Mucosa of stomach (tissue), 1 donor: ENCODE measurements around the gene DPYSL5.

Experiments
- H3K27me3 ChIP-seq: one replicate; pipeline ENCODE4 v1.7.0; 2013; ENCODE audit warnings: mild to moderate bottlenecking, low read length; ENCODE audit not compliant: control insufficient read depth, insufficient read depth
- H3K36me3 ChIP-seq: one replicate; pipeline ENCODE4 v1.7.0; 2013; ENCODE audit warnings: low read length; ENCODE audit not compliant: control insufficient read depth, insufficient read depth
- H3K4me1 ChIP-seq: one replicate; pipeline ENCODE4 v1.7.0; 2013; ENCODE audit warnings: mild to moderate bottlenecking, low read length; ENCODE audit not compliant: control insufficient read depth, insufficient read depth
- H3K4me3 ChIP-seq: one replicate; pipeline ENCODE4 v1.7.0; 2013; ENCODE audit warnings: low read length
- H3K9ac ChIP-seq: one replicate; pipeline ENCODE4 v1.7.0; 2013; ENCODE audit warnings: mild to moderate bottlenecking, low read length, moderate library complexity
- H3K9me3 ChIP-seq: one replicate; pipeline ENCODE4 v1.7.0; 2013; ENCODE audit warnings: mild to moderate bottlenecking, low read length, moderate library complexity; ENCODE audit not compliant: control insufficient read depth
- donor health status: Pancreatic carcinoma.

The DPYSL5 gene

DNA sequence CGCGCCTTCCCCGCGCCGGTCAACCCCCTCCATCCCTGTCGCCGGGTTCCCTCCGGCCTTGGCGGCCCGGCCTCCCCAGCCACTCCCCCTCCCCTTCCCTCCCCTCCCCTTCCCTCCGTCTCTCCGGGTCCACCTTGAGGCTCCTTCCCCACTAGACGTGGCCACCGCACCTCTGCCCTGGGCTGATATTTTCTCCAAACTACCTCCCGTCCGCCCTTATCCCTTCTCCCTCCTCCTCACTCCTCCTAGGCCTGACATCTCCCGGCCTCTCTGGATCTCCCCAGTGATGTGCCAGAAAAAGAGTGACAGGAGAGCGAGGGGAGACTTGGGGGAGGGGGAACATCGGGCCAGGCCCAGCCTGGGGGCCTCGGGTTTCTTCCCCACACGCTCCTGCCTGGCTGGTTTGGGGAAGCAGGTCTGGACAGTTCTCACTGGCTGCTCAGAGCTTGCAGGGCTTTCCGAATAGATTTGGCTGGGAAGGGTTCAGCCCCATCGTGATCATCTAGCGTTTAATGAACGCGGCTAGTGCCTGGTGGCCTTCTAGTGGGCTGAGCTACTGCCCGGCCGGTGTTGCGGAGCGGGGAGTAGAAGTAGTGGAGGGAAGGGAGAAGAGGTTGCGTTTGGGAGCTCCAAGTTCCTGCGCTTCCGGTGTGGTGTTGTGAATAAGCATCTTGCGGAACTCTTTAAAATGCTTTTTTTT is 123.1 kb downstream of the DPYSL5 start:
- H3K4me1 ChIP-seq: peaks cover 21% of the 10 kb centered on the region
- H3K9ac ChIP-seq: peak overlapping the region; percentile 63
- no peaks in the 10 kb centered on the region for H3K36me3 ChIP-seq
- peaks cover 11% of the 10 kb centered on the region for H3K27me3 ChIP-seq
- H3K9me3 ChIP-seq: no peaks in the 10 kb centered on the region
- H3K4me3 ChIP-seq: peak overlapping the region; percentile 48

DNA sequence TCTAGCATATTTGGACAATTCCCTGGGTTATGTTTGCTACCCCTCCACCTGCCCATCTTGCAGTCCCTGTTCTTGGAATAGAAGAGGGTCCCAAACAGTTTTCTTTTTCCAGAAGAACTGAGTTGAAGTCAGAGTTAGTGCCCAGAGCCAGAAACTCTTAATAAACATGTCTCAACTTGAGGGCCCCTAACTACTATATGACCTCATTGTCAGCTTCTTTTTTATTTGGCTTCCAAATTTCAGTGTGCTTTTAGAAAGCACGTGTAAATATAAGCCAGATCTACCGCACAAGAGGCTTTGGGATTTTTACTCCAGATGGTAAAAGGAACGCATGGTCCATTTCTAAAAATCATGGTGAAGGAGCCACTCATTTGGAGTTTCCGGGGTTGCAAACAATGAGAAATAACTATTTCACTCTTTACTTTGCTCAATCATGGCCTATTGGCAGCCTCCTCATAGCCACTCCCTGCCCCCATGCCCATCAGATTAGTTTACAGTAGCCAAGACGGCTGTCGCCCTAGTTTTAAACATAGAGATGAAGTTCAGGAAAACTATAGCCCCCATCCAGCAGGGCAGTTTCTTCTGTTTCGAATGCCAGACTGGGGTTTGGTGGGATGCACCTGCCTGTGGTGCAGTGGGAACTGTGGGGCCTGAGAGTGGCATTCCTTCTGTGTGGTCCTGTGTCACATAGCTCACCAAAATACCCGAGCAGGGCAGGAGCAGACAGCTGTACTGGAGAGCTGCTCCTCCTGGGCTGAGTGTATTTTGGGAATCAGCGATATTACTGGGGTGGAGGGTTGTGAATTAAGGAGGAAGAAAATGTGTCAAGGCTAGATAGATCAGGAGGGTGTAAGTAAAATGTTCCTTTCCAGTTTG is 124.2 kb downstream of the DPYSL5 start:
- Histone ChIP-seq H3K27me3 (peaks cover 11% of the 10 kb centered on the region), H3K9me3 (no peaks in the 10 kb centered on the region), H3K4me1 (peaks cover 21% of the 10 kb centered on the region), H3K36me3 (no peaks in the 10 kb centered on the region), H3K4me3 (no peak overlapping the region), H3K9ac (peak overlapping the region; percentile 63)

DNA sequence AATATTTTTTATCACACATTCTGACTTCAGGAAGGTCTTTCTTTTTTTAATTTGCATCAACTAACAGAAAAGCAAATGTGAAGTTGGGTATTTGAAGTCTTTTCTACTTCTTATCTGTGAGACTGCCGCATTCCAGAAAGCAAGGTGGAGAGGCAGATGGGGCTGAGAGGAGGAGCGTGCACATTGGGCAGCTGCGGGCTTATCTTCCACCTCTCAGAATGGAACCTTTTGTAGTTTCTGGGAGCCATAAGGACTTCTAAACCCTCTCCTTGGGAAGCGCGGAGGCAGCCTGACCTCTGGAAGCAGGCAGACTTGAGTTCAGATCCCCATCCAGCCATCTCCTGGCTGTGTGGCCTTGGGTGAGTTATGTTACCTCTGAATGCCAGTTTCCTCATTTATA is 126.4 kb downstream of the DPYSL5 start:
- Histone ChIP-seq H3K27me3 (peaks cover 3% of the 10 kb centered on the region), H3K9me3 (no peaks in the 10 kb centered on the region), H3K4me1 (peaks cover 38% of the 10 kb centered on the region), H3K9ac (no peak overlapping the region), H3K36me3 (no peaks in the 10 kb centered on the region), H3K4me3 (no peak overlapping the region)

DNA sequence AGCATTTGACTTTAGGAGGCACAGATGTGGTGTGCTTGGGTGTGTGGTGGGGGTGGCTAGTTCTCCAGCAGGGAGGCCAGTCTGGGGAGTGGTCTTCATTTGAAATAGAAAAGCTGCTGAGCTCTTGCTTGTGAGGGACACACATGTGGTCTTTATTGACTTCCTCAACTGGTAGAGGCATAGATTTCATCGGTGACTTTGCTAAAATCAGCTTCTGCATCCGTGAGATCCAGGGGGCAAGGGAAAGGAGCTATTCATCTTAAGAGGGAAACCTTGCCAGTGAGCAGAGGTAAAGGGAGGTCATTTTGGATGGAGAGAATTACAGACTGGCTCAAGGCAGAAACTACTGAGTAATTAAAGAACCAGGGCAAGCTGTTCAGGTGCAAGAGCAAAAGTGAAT is 127.2 kb downstream of the DPYSL5 start:
- Histone ChIP-seq H3K4me1 (peaks cover 35% of the 10 kb centered on the region), H3K36me3 (no peaks in the 10 kb centered on the region), H3K9ac (no peak overlapping the region)

DNA sequence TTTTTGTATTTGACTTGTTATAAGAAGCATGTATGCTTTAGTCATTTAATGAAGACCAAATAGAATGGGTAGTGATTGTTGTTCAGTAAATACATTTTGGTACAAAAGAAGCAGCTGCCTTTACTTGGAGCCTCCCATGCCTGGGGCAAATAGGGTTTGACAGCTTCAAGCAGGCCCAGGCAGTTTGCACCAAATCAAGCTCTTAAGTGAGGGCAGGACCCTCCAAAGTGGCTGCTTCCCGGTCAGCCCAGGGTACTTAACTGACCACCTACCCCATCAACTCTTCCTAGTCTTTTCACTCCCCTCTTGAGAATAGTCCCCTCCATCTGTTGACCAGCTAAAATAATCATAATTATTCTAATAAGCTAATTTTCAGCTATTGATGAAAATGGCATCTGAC is 127.7 kb downstream of the DPYSL5 start:
- H3K9ac ChIP-seq: no peak overlapping the region
- no peak overlapping the region for H3K4me3 ChIP-seq
- H3K4me1 ChIP-seq: peaks cover 33% of the 10 kb centered on the region
- no peaks in the 10 kb centered on the region for H3K36me3 ChIP-seq
- H3K27me3 ChIP-seq: no peaks in the 10 kb centered on the region
- H3K9me3 ChIP-seq: no peaks in the 10 kb centered on the region

More for the DNA sequence above, 127.2 kb downstream of the DPYSL5 start:
- H3K27me3 ChIP-seq: no peaks in the 10 kb centered on the region
- H3K9me3 ChIP-seq: no peaks in the 10 kb centered on the region
- H3K4me3 ChIP-seq: no peak overlapping the region

DNA sequence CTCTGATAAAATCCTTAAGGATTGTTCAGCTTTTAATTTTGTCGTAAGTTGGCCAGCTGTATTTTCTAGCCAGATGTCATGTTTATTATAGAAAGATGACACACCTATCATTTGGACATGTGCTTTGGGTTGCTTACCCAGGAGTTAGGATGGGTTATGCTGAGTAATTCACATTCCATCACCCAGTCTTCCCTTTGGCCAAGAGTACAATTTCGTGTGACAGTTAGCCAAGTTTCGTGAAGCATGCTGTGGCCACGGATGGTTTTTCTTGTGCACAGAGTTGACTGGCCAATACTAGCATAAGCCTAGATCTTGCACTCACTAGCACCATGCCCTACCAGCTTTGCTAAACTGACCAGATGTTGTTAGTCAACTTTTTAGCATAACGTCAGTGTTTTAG is 128.3 kb downstream of the DPYSL5 start:
- Histone ChIP-seq H3K4me3 (no peak overlapping the region), H3K4me1 (peaks cover 30% of the 10 kb centered on the region), H3K9ac (no peak overlapping the region), H3K36me3 (no peaks in the 10 kb centered on the region), H3K27me3 (no peaks in the 10 kb centered on the region), H3K9me3 (no peaks in the 10 kb centered on the region)

DNA sequence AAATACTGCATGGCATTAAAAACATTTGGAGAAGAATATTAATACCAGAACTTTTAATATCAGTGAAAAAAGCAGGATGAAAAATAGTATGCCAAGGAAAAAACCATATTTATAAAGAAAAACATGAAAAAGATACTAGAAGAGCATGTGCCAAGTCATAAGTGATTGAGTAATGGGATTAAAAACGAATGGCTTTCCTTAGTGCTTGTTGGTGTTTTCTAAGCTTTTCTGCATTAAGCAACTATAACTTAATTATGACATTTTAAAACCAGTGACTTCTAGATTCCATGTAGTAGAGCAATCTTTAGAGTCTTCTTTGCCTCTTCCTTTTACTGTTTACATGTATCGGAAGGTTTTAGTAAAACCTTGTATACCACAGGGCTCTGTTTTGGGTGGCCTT is 129.1 kb downstream of the DPYSL5 start:
- Histone ChIP-seq H3K9me3 (no peaks in the 10 kb centered on the region), H3K4me3 (no peak overlapping the region), H3K36me3 (no peaks in the 10 kb centered on the region), H3K4me1 (peaks cover 27% of the 10 kb centered on the region), H3K27me3 (no peaks in the 10 kb centered on the region), H3K9ac (no peak overlapping the region)

DNA sequence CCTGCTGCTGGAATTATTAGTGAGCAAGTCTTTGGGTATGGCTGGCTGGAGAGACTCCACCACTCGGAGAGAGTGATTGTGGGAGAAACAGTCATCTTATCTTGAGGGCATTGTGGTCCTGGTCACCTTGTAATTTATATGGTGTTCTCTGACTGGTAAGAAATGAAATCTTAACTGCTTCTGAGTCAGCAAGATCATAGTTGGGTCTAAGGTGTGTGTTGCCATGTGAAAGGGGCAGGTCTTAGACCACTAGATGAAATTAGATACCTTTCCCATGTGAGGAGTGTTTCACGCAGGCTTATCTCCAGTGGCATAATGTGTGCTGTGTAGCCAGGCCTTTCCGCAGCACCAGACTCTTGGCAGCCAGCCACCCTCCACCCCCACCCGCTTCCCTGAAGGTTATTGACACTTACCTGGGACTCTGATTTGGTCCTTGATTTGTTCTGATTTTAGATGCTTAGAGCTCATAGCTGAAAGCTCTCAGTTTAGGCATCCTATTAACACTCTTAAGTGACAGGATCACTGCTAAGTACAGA is 130.2 kb downstream of the DPYSL5 start:
- Histone ChIP-seq H3K36me3 (no peaks in the 10 kb centered on the region), H3K9ac (no peak overlapping the region), H3K4me1 (peaks cover 30% of the 10 kb centered on the region), H3K27me3 (no peaks in the 10 kb centered on the region), H3K4me3 (no peak overlapping the region), H3K9me3 (no peaks in the 10 kb centered on the region)

DNA sequence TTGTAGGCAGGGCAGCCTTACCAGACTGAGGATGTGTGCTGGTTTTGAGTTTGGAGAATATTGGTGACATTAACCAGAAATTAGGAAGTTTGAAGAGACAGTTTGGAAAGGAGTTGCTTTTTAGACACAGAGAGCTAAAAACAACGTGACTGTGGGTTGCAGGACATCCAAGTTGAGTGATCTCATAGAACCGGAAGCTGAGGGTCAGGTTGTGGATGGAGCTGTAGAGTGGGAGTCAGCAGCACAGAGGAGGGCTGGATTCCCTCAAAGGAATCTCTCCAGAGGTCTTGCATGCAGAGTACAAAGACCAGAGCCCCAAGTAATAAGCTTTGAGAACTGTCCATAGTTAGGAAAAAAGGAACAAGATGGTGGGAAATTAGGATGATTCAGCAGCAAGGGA is 131.8 kb downstream of the DPYSL5 start:
- no peaks in the 10 kb centered on the region for H3K9me3 ChIP-seq
- peaks cover 30% of the 10 kb centered on the region for H3K4me1 ChIP-seq
- no peaks in the 10 kb centered on the region for H3K36me3 ChIP-seq
- H3K9ac ChIP-seq: no peak overlapping the region
- H3K4me3 ChIP-seq: no peak overlapping the region
- H3K27me3 ChIP-seq: no peaks in the 10 kb centered on the region

DNA sequence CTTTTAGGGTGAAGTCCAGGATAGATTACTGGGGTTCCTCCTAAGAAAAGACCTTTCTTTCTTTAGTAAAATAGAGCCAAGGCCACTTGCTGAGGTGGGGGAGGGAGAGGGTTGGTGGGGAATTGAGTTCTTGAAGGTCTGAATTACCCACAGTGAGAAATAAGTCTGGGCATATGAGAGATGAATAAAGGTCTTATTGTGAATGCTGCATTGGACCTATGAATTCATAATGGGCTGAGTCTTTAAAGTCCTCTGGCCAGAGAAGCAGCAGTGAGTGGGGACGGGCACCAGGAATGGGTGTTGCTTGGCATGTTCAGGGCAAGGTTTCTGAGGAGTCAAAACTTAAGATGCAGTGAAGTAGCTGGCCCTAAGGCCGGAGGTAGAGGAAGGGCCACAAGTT is 133.0 kb downstream of the DPYSL5 start:
- Histone ChIP-seq H3K4me3 (no peak overlapping the region), H3K4me1 (peaks cover 30% of the 10 kb centered on the region), H3K36me3 (no peaks in the 10 kb centered on the region), H3K27me3 (no peaks in the 10 kb centered on the region), H3K9me3 (no peaks in the 10 kb centered on the region), H3K9ac (no peak overlapping the region)

DNA sequence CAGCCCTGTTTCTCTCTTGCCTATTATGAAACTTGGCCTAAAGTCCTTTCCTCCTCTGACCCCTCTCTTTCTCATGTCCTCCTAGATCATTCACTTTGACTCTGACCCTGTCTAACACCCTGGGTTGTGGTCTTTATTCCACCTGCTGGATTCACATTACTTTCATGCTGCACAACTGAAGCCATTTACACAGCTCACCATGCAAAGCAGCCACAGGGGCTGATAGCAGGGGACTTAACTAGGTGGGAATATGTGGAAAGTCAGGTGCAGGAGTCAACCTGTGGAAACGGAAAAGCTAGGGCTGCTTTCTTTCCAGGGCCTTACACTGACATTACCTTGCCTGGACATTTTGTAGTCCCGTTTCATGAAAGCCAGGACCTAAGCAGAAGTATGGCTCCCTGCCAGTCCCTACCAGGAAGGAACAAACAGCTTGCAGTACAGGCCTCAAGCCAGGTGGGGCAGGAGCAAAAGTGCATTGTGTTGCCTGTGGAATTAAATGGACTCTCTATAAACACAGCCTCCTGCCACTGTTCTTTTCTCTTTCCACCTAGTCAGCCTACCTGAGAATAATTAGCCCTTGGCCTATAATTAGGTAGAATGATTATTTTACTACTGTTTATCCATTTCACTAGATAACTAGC is 134.3 kb downstream of the DPYSL5 start:
- H3K4me1 ChIP-seq: peaks cover 29% of the 10 kb centered on the region
- no peak overlapping the region for H3K4me3 ChIP-seq
- H3K36me3 ChIP-seq: no peaks in the 10 kb centered on the region
- no peaks in the 10 kb centered on the region for H3K27me3 ChIP-seq
- H3K9ac ChIP-seq: no peak overlapping the region
- H3K9me3 ChIP-seq: no peaks in the 10 kb centered on the region

DNA sequence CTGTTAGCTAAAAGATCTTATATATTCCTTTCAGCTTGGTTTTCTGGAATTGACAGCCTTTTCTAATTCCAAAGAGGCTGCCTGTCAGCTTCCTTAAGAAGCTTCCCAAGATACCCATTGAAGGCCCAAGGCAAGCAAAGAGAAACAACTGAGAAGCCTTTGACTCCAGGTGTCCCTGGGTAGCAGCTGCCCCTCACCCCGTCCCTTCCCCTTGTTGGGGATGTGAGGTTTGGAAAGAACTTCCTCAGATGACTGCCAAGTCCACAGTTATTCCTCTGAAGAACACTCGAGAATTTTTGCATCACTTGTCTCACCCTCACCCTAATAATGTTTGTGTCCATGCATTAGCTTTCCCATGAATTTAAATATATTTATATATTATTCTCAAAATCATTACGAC is 135.8 kb downstream of the DPYSL5 start:
- no peak overlapping the region for H3K9ac ChIP-seq
- peaks cover 14% of the 10 kb centered on the region for H3K4me1 ChIP-seq
- no peaks in the 10 kb centered on the region for H3K27me3 ChIP-seq
- no peaks in the 10 kb centered on the region for H3K36me3 ChIP-seq
- H3K9me3 ChIP-seq: no peaks in the 10 kb centered on the region
- H3K4me3 ChIP-seq: no peak overlapping the region
